BLaER1 treated with 17β-estradiol and CSF1 and Interleukin-3, amounts not matched to agents 10 nM and 100 nM (cell line): ENCODE results near the gene SMIM45.

Source experiments
- H3K27ac ChIP-seq, 11 experiments: shearing (Covaris generic); formaldehyde crosslinking; 2 replicates each; pipeline ENCODE4 v1.8.1; 2022
- H3K27me3 ChIP-seq, 11 experiments: shearing (Covaris generic); formaldehyde crosslinking; 2 replicates each; pipeline ENCODE4 v1.8.1; 2022
- H3K36me3 ChIP-seq, 11 experiments: shearing (Covaris generic); formaldehyde crosslinking; 2 replicates each; pipeline ENCODE4 v1.8.1; 2022
- H3K4me1 ChIP-seq, 10 experiments: shearing (Covaris generic); formaldehyde crosslinking; 2 replicates each; pipeline ENCODE4 v1.8.1; 2022
- H3K4me2 ChIP-seq, 11 experiments: shearing (Covaris generic); formaldehyde crosslinking; 2 replicates each; pipeline ENCODE4 v1.8.1; 2022
- H3K4me3 ChIP-seq, 10 experiments: shearing (Covaris generic); formaldehyde crosslinking; 2 replicates each; pipeline ENCODE4 v1.8.1; 2022
- H3K9ac ChIP-seq, 11 experiments: shearing (Covaris generic); formaldehyde crosslinking; 2 replicates each; pipeline ENCODE4 v1.8.1; 2022
- H3K9me3 ChIP-seq, 11 experiments: shearing (Covaris generic); formaldehyde crosslinking; replicated peaks in 1 of 11; 2 replicates each; pipeline ENCODE4 v1.8.1; 2022
- H4K20me1 ChIP-seq, 11 experiments: shearing (Covaris generic); formaldehyde crosslinking; 2 replicates each; pipeline ENCODE4 v1.8.1; 2022
- Cebpa-rat ChIP-seq, 11 experiments: shearing (Covaris generic); IDR thresholded peaks; 2 replicates each; pipeline ENCODE4 v1.8.1; 2022

Gene SMIM45

DNA sequence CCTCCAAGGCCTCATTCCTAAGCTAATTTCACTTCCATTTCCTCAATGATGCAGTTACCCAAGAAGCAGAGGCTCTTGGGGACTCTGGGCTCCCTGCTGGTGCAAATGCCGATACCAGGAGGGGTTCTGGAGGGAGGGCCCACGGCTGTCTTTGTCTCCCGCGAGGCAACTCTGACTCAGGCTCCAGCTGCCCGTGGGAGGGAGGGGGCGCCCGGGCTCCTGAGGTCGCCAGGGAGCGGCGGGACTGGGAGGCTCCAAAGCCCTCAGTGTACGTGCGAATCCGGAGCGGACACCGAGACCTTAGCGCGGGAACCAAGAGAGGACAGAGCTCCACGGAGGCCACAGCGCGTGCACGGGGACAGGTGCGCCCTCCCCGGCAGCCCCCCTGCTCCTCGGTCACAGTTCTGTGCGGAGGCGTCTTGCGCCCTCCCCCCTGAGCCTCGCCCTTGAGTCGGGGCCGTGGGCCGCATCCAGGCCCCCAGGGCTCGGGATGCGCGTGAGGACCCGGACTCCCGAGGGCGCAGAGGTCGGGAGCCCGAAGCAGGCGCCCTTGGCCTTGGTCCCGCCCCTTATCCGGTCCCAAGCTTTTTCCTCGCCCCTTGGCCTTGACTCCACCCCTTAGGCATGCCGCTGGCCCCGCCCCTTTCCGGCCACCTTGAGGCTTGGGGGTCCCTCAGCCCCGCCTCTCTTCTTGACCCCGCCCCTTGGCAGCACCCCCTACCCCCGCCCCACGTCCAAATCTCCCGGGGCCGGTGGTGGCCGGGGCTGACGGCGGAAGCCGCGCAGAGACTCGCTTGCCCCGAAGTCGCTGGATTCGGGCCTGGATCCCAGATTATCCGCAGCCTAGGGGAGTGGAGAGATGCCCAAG is 32.4 kb upstream of the SMIM45 start:
- H3K9ac ChIP-seq: peak overlapping the region; percentile 68 to 88 (median 79)
- TF ChIP-seq Cebpa-rat (IDR thresholded peaks at IDR 0.05): peak in 4 of 11 experiments; percentile 15 to 58 (median 34); a peak in 2 of 22 replicates
- peaks cover 0 to 19% (median 11%) of the 10 kb centered on the region in 11 experiments; a peak in 12 of 22 replicates for H3K36me3 ChIP-seq
- H4K20me1 ChIP-seq: peaks cover 0 to 90% (median 41%) of the 10 kb centered on the region in 11 experiments; a peak in 18 of 22 replicates
- no peaks in the 10 kb centered on the region for H3K9me3 ChIP-seq
- peaks cover 33 to 38% (median 34%) of the 10 kb centered on the region in 11 experiments for H3K27me3 ChIP-seq
- H3K4me2 ChIP-seq: peak overlapping the region; percentile 89 to 100 (median 97)
- H3K27ac ChIP-seq: peak overlapping the region; percentile 54 to 97 (median 88); a peak in 21 of 22 replicates
- H3K4me3 ChIP-seq: peak overlapping the region; percentile 53 to 69 (median 62)
- peaks cover 42 to 85% (median 80%) of the 10 kb centered on the region in 10 experiments for H3K4me1 ChIP-seq

DNA sequence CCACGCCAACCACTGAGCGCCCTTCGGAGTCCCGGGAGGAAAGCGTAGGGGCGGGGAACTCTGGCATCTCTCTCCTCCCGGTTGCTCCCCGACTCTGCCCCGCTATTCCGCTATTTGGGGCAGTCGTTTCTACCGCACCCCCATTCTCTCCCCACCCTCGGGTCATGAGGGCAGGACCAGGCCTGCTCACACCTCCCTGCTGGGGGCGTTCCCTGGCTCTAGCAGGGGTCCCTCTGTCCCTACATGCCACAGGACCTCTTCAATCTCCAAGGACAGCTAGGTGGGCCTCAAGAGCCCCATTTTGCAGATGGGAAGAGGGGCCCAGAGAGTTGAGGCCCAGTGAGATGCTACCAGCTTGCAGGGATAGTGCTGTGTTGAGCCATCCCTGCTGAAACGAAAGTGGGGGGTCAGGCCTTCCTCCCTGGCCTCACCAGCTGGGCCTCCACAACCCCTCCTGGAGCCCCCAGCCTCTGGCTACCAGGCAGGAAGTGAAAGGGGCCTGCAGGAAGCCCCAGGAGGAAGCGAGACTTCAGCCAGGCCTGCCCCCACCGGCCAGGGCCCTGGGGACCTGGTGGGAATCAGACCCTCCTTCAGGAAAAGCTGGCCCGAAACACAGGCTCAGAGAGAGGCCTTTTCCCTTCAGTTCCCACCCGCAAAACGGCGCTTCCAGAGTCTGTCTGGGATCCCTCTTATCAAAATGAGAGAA is 31.5 kb upstream of the SMIM45 start:
- no peak; a peak in 1 of 22 replicates for TF ChIP-seq Cebpa-rat (IDR thresholded peaks at IDR 0.05)
- Histone ChIP-seq H3K4me3 (peak overlapping the region in 9 of 10 experiments; percentile 54 to 69 (median 62); a peak in 17 of 20 replicates), H3K36me3 (peaks cover 0 to 21% (median 11%) of the 10 kb centered on the region in 11 experiments; a peak in 12 of 22 replicates), H3K27ac (peak overlapping the region; percentile 48 to 97 (median 88); a peak in 20 of 22 replicates), H4K20me1 (peaks cover 0 to 90% (median 40%) of the 10 kb centered on the region in 11 experiments; a peak in 18 of 22 replicates), H3K27me3 (peaks cover 24 to 33% (median 27%) of the 10 kb centered on the region in 11 experiments), H3K4me2 (peak overlapping the region; percentile 89 to 100 (median 97)), H3K9ac (peak overlapping the region; percentile 68 to 88 (median 79); a peak in 21 of 22 replicates), H3K4me1 (peaks cover 46 to 86% (median 83%) of the 10 kb centered on the region in 10 experiments), H3K9me3 (no peaks in the 10 kb centered on the region)

DNA sequence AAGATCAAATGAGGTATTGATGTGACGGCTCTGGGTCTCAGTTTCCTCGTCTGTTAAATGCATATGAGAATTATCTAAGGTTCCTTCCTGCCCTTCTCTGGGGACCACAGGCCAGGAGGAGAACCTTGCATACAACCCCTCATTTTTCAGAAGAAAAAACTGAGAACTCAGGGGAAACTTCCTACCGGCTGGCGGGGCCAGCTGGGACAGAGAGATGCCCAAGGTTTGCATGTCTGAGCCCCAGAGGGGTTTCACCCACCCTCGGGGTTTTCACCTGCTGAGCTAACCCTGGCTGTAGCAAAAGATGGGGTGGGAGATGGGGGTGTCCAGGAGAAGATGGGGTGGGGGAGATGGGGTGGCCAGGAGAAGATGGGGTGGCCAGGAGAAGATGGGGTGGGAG is 29.6 kb upstream of the SMIM45 start:
- peak overlapping the region in 8 of 11 experiments; percentile 81 to 97 (median 90); a peak in 15 of 22 replicates for H3K27ac ChIP-seq
- no peak overlapping the region for H3K4me3 ChIP-seq
- no peaks in the 10 kb centered on the region for H3K9me3 ChIP-seq
- TF ChIP-seq Cebpa-rat (IDR thresholded peaks at IDR 0.05): no peak
- H3K27me3 ChIP-seq: peaks cover 5 to 31% (median 10%) of the 10 kb centered on the region in 11 experiments; a peak in 21 of 22 replicates
- peaks cover 0 to 78% (median 29%) of the 10 kb centered on the region in 11 experiments; a peak in 17 of 22 replicates for H4K20me1 ChIP-seq
- H3K9ac ChIP-seq: peak overlapping the region in 7 of 11 experiments; percentile 14 to 79 (median 43); a peak in 8 of 22 replicates
- peaks cover 52 to 95% (median 91%) of the 10 kb centered on the region in 10 experiments for H3K4me1 ChIP-seq
- peaks cover 0 to 21% (median 11%) of the 10 kb centered on the region in 11 experiments; a peak in 12 of 22 replicates for H3K36me3 ChIP-seq
- peak overlapping the region in 9 of 11 experiments; percentile 89 to 100 (median 97); a peak in 18 of 22 replicates for H3K4me2 ChIP-seq

DNA sequence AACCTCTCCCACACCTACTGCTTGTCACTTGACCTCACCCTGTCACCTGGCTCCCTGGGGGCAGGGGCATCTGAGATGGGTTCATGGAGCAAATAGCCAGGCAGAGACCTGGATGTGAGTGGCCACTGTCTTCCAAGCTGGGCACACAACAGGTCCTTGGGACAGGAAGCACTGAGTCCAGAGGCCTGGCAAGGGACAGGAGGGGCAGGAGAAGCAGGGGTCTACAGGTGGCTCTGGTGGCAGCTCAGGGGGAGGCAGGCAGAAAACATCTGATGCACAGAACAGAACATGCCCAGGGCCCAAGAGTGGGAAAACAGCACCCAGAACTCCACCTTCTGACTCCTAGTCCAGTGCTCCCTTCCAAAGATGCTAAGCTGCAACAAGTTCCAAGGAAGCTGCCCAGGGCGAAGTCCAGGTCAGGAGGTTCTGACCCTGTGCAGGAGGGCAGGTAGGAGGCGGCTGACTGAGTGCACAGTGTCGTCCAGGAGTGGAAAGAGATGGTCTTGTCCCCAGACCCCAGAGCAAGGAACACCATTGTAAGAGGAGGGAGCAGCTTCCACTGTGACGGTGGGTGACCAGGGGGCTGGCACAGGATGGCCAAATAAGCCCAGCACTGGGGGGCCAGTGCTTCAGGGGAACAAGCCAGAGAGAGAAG is 28.9 kb upstream of the SMIM45 start:
- Histone ChIP-seq H3K4me3 (no peak overlapping the region), H3K4me1 (peaks cover 49 to 95% (median 90%) of the 10 kb centered on the region in 10 experiments), H3K27ac (peak overlapping the region in 7 of 11 experiments; percentile 25 to 89 (median 45); a peak in 11 of 22 replicates), H3K36me3 (peaks cover 0 to 21% (median 11%) of the 10 kb centered on the region in 11 experiments; a peak in 12 of 22 replicates), H4K20me1 (peaks cover 0 to 70% (median 26%) of the 10 kb centered on the region in 11 experiments; a peak in 15 of 22 replicates), H3K9me3 (no peaks in the 10 kb centered on the region), H3K27me3 (peaks cover 0 to 24% (median 2%) of the 10 kb centered on the region in 11 experiments; a peak in 14 of 22 replicates), H3K9ac (peak overlapping the region in 5 of 11 experiments; percentile 23 to 97 (median 44); a peak in 7 of 22 replicates), H3K4me2 (peak overlapping the region in 8 of 11 experiments; percentile 91 to 99 (median 96); a peak in 17 of 22 replicates)
- no peak for TF ChIP-seq Cebpa-rat (IDR thresholded peaks at IDR 0.05)

DNA sequence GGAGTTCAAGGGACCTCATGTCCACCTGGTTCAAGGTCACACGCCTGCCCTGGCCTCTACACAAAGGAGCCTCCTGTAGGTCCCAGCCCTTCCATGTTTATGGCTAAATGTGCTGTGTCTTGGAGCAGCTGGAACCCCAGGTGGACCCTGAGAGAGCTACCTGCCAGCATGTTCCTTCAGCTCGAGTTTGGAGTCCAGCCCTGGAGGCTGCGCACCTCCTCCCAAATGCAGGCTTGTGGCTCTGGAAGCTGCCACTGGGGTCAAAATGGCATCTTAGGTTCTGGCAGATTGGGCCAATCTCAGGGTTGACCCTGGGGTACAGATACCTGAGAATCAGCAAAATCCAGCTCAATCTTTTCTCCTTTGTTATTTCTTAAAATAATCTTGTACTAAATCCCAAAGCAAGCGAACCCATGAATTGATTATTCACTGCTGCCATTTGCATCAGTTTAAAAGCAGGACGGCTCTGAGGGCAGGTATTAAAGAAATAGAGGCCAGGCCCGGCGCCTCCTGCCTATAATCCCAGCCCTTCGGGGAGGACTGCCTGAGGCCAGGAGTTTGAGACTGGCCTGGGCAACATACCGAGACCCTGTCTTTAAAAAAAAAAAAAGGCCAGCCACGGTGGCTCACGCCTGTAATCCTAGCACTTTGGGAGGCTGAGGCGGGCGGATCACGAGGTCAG is 28.2 kb upstream of the SMIM45 start:
- no peaks in the 10 kb centered on the region for H3K9me3 ChIP-seq
- H3K4me1 ChIP-seq: peaks cover 49 to 95% (median 90%) of the 10 kb centered on the region in 10 experiments
- peaks cover 0 to 64% (median 21%) of the 10 kb centered on the region in 11 experiments; a peak in 12 of 22 replicates for H4K20me1 ChIP-seq
- peaks cover 0 to 24% (median 0%) of the 10 kb centered on the region in 11 experiments; a peak in 7 of 22 replicates for H3K27me3 ChIP-seq
- peak overlapping the region in 7 of 11 experiments; percentile 0 to 89 (median 39); a peak in 8 of 22 replicates for H3K27ac ChIP-seq
- H3K4me3 ChIP-seq: no peak overlapping the region
- no peak for TF ChIP-seq Cebpa-rat (IDR thresholded peaks at IDR 0.05)
- H3K4me2 ChIP-seq: peak overlapping the region in 8 of 11 experiments; percentile 91 to 99 (median 96); a peak in 16 of 22 replicates
- H3K36me3 ChIP-seq: peaks cover 0 to 21% (median 11%) of the 10 kb centered on the region in 11 experiments; a peak in 12 of 22 replicates
- peak overlapping the region in 5 of 11 experiments; percentile 23 to 97 (median 44); a peak in 7 of 22 replicates for H3K9ac ChIP-seq

DNA sequence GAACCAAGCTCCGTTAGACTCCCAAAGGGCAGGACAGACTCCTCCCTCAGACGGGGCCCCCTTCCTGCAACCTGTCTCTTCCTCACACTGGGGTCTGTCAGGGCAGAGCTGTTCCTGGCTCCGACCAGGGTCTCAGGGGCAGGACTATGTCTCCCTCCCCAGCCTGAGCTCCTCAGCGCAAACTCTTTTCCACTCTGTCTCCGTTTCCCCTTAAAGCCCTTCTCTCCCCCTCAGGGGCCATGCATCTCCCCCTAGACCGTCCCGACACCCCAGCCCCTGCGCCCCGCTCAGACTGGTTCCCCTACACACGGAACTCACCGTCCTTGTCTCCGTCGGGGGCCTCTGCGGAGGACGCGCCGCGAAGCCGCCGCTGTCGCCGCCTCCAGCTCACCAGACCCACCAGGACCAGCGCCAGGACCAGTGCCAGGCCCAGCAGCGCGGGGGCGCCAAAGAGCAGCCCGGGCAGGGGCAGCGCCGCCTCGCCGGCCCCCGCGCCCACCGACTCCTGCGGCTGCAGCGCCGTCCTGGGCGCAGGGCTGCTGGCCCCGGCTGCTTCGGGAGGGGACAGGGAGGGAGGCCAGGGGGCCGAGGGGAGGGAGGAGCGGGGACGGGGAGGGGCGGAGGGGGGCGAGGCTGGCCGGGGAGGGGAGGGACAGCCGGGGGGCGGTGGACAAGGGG is 26.0 kb upstream of the SMIM45 start:
- Histone ChIP-seq H3K9me3 (no peaks in the 10 kb centered on the region), H3K27ac (peak overlapping the region in 10 of 11 experiments; percentile 66 to 95 (median 94); a peak in 19 of 22 replicates), H4K20me1 (peaks cover 0 to 44% (median 15%) of the 10 kb centered on the region in 11 experiments; a peak in 12 of 22 replicates), H3K36me3 (peaks cover 0 to 21% (median 11%) of the 10 kb centered on the region in 11 experiments; a peak in 12 of 22 replicates), H3K4me1 (peaks cover 33 to 95% (median 90%) of the 10 kb centered on the region in 10 experiments), H3K4me3 (peak overlapping the region; percentile 59 to 80 (median 74)), H3K27me3 (peaks cover 0 to 24% (median 0%) of the 10 kb centered on the region in 11 experiments; a peak in 7 of 22 replicates), H3K4me2 (peak overlapping the region; percentile 91 to 99 (median 97)), H3K9ac (peak overlapping the region; percentile 75 to 97 (median 91))
- no peak for TF ChIP-seq Cebpa-rat (IDR thresholded peaks at IDR 0.05)
